HEK293 (cell line): ENCODE measurements around the gene FBXO42.

Source experiments
- CTCF ChIA-PET: fragments of 350-600 bp; formaldehyde crosslinking; extraction: SDS; loops from one replicate; lab custom pipeline; 2021; ENCODE audit warnings: antibody characterized with exemption; lab: Yijun Ruan, JAX
- POLR2A ChIA-PET: fragments of 300-600 bp; formaldehyde crosslinking; extraction: SDS; loops from one replicate; lab custom pipeline; 2020; ENCODE audit warnings: antibody characterized with exemption, inconsistent platforms; lab: Yijun Ruan, JAX
- H3K27ac ChIP-seq: fragments of 200-500 bp; sonication (Bioruptor generic); 2 replicates; pipeline ENCODE4 v1.5.1; 2014; ENCODE audit warnings: low read depth, low read length, control low read depth, inconsistent platforms; ENCODE audit errors: extremely low read depth
- H3K36me3 ChIP-seq, 2 experiments: fragments of 200-500 bp in 1 of 2; sonication (Bioruptor generic) in 1 of 2; 1 replicate in 1 of 2; 2 replicates in 1 of 2; pipeline ENCODE4 v1.5.1; 2014 to 2017; ENCODE audit warnings: inconsistent platforms in 2 of 2, low read length in 2 of 2; ENCODE audit not compliant: control insufficient read depth in 2 of 2, insufficient read depth in 1 of 2
- H3K4me1 ChIP-seq: fragments of 200-500 bp; sonication (Bioruptor generic); 2 replicates; pipeline ENCODE4 v1.5.1; 2014; ENCODE audit warnings: mild to moderate bottlenecking, low read length, inconsistent platforms; ENCODE audit not compliant: control insufficient read depth, insufficient read depth
- H3K4me3 ChIP-seq: 2 replicates; pipeline ENCODE4 v1.5.1; 2011; ENCODE audit warnings: low read depth, mild to moderate bottlenecking, control low read depth, low read length, moderate library complexity
- H3K9me3 ChIP-seq: fragments of 200-500 bp; sonication (Bioruptor generic); 2 replicates; pipeline ENCODE4 v1.5.1; 2014; ENCODE audit warnings: low read depth, low read length, inconsistent platforms; ENCODE audit not compliant: control insufficient read depth, insufficient read depth
- KLF10 ChIP-seq: fragments of 450-650 bp; IDR thresholded peaks from 2 replicates; pipeline ENCODE4 v1.5.1; 2018; ENCODE audit warnings: missing biosample characterization, mild to moderate bottlenecking, missing genetic modification characterization
- KLF16 ChIP-seq: fragments of 450-650 bp; formaldehyde crosslinking; IDR thresholded peaks from 2 replicates; pipeline ENCODE4 v1.5.1; 2017; ENCODE audit warnings: missing biosample characterization, missing genetic modification characterization
- PBX3 ChIP-seq: sonication (generic); formaldehyde crosslinking; IDR thresholded peaks from 2 replicates; pipeline ENCODE4 v1.8.1; 2022; ENCODE audit warnings: mild to moderate bottlenecking, moderate library complexity, missing genetic modification reagents
- WT1 ChIP-seq: fragments of 450-650 bp; formaldehyde crosslinking; IDR thresholded peaks from 2 replicates; pipeline ENCODE4 v1.5.1; 2016; ENCODE audit warnings: missing biosample characterization, missing genetic modification characterization
- ZBTB17 ChIP-seq: fragments of 450-650 bp; formaldehyde crosslinking; IDR thresholded peaks from 2 replicates; pipeline ENCODE4 v1.5.1; 2016; ENCODE audit warnings: missing biosample characterization, missing genetic modification characterization
- ZBTB20 ChIP-seq: fragments of 450-650 bp; formaldehyde crosslinking; IDR thresholded peaks from 2 replicates; pipeline ENCODE4 v1.5.1; 2016; ENCODE audit warnings: missing biosample characterization, missing genetic modification characterization
- ZBTB8A ChIP-seq: fragments of 450-650 bp; formaldehyde crosslinking; IDR thresholded peaks from 2 replicates; pipeline ENCODE4 v1.5.1; 2016; ENCODE audit warnings: missing biosample characterization, missing genetic modification characterization
- ZFP37 ChIP-seq: fragments of 450-650 bp; formaldehyde crosslinking; IDR thresholded peaks from 2 replicates; pipeline ENCODE4 v1.5.1; 2016; ENCODE audit warnings: missing biosample characterization, missing genetic modification characterization
- ZNF10 ChIP-seq: fragments of 450-650 bp; formaldehyde crosslinking; IDR thresholded peaks from 2 replicates; pipeline ENCODE4 v1.5.1; 2017; ENCODE audit warnings: missing biosample characterization, missing genetic modification characterization
- ZNF114 ChIP-seq: fragments of 450-650 bp; formaldehyde crosslinking; IDR thresholded peaks from 2 replicates; pipeline ENCODE4 v1.5.0; 2017; ENCODE audit warnings: missing biosample characterization, missing genetic modification characterization
- ZNF302 ChIP-seq: fragments of 450-650 bp; formaldehyde crosslinking; IDR thresholded peaks from 2 replicates; pipeline ENCODE4 v1.5.1; 2016; ENCODE audit warnings: missing biosample characterization, missing genetic modification characterization, low read depth
- ZNF335 ChIP-seq: fragments of 450-650 bp; formaldehyde crosslinking; conservative IDR thresholded peaks from 2 replicates; pipeline ENCODE4 v1.5.1; 2016; ENCODE audit warnings: missing biosample characterization, missing genetic modification characterization
- ZNF354C ChIP-seq: fragments of 450-650 bp; formaldehyde crosslinking; IDR thresholded peaks from 2 replicates; pipeline ENCODE4 v1.5.1; 2016; ENCODE audit warnings: missing biosample characterization, missing genetic modification characterization, low read depth, borderline replicate concordance
- ZNF391 ChIP-seq: fragments of 450-650 bp; formaldehyde crosslinking; IDR thresholded peaks from 2 replicates; pipeline ENCODE4 v1.5.1; 2016; ENCODE audit warnings: low read depth, missing biosample characterization, missing genetic modification characterization, borderline replicate concordance
- ZNF423 ChIP-seq: fragments of 450-650 bp; formaldehyde crosslinking; IDR thresholded peaks from 2 replicates; pipeline ENCODE4 v1.5.1; 2016; ENCODE audit warnings: missing biosample characterization, missing genetic modification characterization
- ZNF501 ChIP-seq: fragments of 450-650 bp; formaldehyde crosslinking; IDR thresholded peaks from 2 replicates; pipeline ENCODE4 v1.5.1; 2016; ENCODE audit warnings: missing biosample characterization, missing genetic modification characterization
- ZNF513 ChIP-seq: fragments of 450-650 bp; IDR thresholded peaks from 2 replicates; pipeline ENCODE4 v1.5.1; 2018; ENCODE audit warnings: missing biosample characterization, missing genetic modification characterization
- ZNF548 ChIP-seq: fragments of 450-650 bp; formaldehyde crosslinking; IDR thresholded peaks from 2 replicates; pipeline ENCODE4 v1.5.1; 2016; ENCODE audit warnings: missing biosample characterization, missing genetic modification characterization
- ZNF555 ChIP-seq: fragments of 450-650 bp; formaldehyde crosslinking; conservative IDR thresholded peaks from 2 replicates; pipeline ENCODE4 v1.5.1; 2017; ENCODE audit warnings: missing biosample characterization, mild to moderate bottlenecking, missing genetic modification characterization, inconsistent platforms
- ZNF571 ChIP-seq: fragments of 450-650 bp; formaldehyde crosslinking; IDR thresholded peaks from 2 replicates; pipeline ENCODE4 v1.5.0; 2017; ENCODE audit warnings: missing biosample characterization, missing genetic modification characterization
- ZNF585B ChIP-seq: fragments of 450-650 bp; formaldehyde crosslinking; IDR thresholded peaks from 2 replicates; pipeline ENCODE4 v1.5.1; 2016; ENCODE audit warnings: missing biosample characterization, missing genetic modification characterization
- ZNF624 ChIP-seq: fragments of 450-650 bp; formaldehyde crosslinking; IDR thresholded peaks from 2 replicates; pipeline ENCODE4 v1.5.1; 2017; ENCODE audit warnings: missing biosample characterization, missing genetic modification characterization
- ZNF639 ChIP-seq: fragments of 450-650 bp; formaldehyde crosslinking; IDR thresholded peaks from 2 replicates; pipeline ENCODE4 v1.5.1; 2016; ENCODE audit warnings: missing biosample characterization, missing genetic modification characterization
- ZNF670 ChIP-seq: fragments of 450-650 bp; formaldehyde crosslinking; IDR thresholded peaks from 2 replicates; pipeline ENCODE4 v1.5.1; 2016; ENCODE audit warnings: missing biosample characterization, missing genetic modification characterization, low read depth
- TF ChIP-seq, protein P1 (sequence below): fragments of 450-650 bp; formaldehyde crosslinking; IDR thresholded peaks from 2 replicates; pipeline ENCODE4 v1.5.1; 2016; ENCODE audit warnings: missing biosample characterization, missing genetic modification characterization
- TF ChIP-seq, protein P2 (sequence below): fragments of 450-650 bp; formaldehyde crosslinking; IDR thresholded peaks from 2 replicates; pipeline ENCODE4 v1.5.1; 2016; ENCODE audit warnings: missing biosample characterization, missing genetic modification characterization

Gene FBXO42

DNA sequence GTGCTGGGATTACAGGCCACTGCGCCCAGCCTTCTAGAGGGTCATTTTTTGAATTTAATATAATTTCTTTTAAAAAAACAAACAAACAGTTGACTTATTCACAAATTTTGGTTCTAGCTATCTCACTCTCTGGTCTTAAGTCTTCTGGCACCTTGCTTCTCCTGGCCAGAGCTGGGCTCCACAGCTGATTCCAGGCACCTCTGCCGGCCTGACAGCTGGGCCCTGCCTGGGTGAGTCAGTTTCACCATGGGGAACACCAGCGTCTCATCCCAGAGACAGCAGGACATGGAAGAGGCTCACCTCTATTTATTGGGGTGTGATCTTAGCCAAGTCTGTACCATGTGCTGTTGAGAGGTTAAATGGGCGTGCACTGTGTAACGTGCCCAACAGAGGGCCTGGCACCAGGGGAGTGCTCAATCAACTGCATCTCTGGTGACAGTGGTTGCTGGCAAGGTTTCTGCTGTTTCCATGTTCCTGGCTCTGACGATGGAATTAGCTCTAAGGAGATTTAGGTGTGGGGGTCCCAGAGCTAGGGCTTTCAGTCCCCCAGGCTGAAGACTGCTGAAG lies 116.3 kb downstream of the FBXO42 start (continued):
- TF ChIP-seq ZBTB17 (tag by site-specific recombination) (no peak), ZNF335 (tag by site-specific recombination) (no peak), ZNF639 (tag by site-specific recombination) (no peak), ZNF391 (tag by site-specific recombination) (no peak), ZNF501 (tag by site-specific recombination) (no peak), ZNF555 (tag by site-specific recombination) (no peak), KLF16 (tag by site-specific recombination) (peak; percentile 22; the same call in 1 of the 2 replicates), ZBTB8A (tag by site-specific recombination) (no peak), ZBTB20 (tag by site-specific recombination) (peak; percentile 43; the same call in 1 of the 2 replicates), ZNF624 (tag by site-specific recombination) (no peak), KLF10 (tag by site-specific recombination) (0 out of 2 replicates have a peak, but pooled peaks have one; percentile 19)

- POLR2A ChIA-PET = interaction anchor here (0.6 to 0.9 kb wide), 2 partner anchors 27 to 125 kb away, joined by 3 read pairs; no protein-coding TSS in a partner anchor
- Histone ChIP-seq H3K27ac (no peak overlapping the region), H3K4me1 (peaks cover 9% of the 10 kb centered on the region), H3K36me3 (peaks cover 0 to 23% of the 10 kb centered on the region in 2 experiments; a peak in 1 of 3 replicates), H3K4me3 (no peak overlapping the region), H3K9me3 (no peaks in the 10 kb centered on the region)
- CTCF ChIA-PET = interaction anchor here (0.7 to 1.6 kb wide), 5 partner anchors 14 to 153 kb away, joined by 3 to 5 read pairs (median 4); no protein-coding TSS in a partner anchor
- TF ChIP-seq ZNF670 (tag by site-specific recombination) = no peak
- TF ChIP-seq ZNF354C (tag by site-specific recombination) = no peak
- TF ChIP-seq ZNF10 (tag by site-specific recombination) = no peak
- TF ChIP-seq ZNF513 (tag by site-specific recombination) = no peak
- TF ChIP-seq WT1 (tag by site-specific recombination) = no peak
- TF ChIP-seq, all 188 proteins: peak for 0
Observed at GRCh38 chr1:16235347-16235746, 116.9 kb downstream of the FBXO42 start.

DNA sequence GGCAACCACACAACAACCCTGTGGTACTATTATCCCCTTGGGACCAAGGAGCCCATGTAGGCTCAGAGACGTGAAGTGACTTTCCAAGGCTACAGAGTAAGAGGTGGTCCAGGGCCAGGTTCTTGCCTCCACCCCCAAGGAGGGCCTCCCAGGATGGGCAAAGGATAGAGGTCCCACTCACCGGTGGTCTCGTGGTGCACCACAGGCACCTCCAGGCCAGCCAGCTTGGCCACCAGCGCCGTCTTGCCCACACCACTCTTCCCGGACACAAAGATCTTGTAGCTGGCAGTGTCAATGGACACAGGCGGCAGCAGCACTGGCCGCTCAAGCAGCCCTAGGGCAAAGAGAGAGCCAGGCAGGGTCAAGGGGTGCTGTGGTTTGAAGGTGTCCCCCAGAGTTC lies 118.8 kb downstream of the FBXO42 start:
- CTCF ChIA-PET = interaction anchor here (0.8 to 1.0 kb wide), 2 partner anchors 40 to 46 kb away, joined by 3 read pairs; no protein-coding TSS in a partner anchor
- Histone ChIP-seq H3K27ac (no peak overlapping the region), H3K9me3 (no peaks in the 10 kb centered on the region), H3K36me3 (peaks cover 0 to 25% of the 10 kb centered on the region in 2 experiments; a peak in 1 of 3 replicates), H3K4me1 (peaks cover 9% of the 10 kb centered on the region), H3K4me3 (no peak overlapping the region)
- POLR2A ChIA-PET = no interaction called here
- TF ChIP-seq ZNF114 (tag by site-specific recombination) = no peak
- no peak for TF ChIP-seq ZNF585B (tag by site-specific recombination)
- TF ChIP-seq ZNF571 = no peak
- no peak for TF ChIP-seq PBX3
- TF ChIP-seq, protein P1, sequence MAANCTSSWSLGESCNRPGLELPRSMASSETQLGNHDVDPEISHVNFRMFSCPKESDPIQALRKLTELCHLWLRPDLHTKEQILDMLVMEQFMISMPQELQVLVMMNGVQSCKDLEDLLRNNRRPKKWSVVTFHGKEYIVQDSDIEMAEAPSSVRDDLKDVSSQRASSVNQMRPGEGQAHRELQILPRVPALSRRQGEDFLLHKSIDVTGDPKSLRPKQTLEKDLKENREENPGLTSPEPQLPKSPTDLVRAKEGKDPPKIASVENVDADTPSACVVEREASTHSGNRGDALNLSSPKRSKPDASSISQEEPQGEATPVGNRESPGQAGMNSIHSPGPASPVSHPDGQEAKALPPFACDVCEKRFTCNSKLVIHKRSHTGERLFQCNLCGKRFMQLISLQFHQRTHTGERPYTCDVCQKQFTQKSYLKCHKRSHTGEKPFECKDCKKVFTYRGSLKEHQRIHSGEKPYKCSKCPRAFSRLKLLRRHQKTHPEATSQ = no peak
- no peak for TF ChIP-seq ZNF423 (tag by site-specific recombination)
- no peak for TF ChIP-seq ZNF548
- TF ChIP-seq ZFP37 = no peak
- TF ChIP-seq, protein P2, sequence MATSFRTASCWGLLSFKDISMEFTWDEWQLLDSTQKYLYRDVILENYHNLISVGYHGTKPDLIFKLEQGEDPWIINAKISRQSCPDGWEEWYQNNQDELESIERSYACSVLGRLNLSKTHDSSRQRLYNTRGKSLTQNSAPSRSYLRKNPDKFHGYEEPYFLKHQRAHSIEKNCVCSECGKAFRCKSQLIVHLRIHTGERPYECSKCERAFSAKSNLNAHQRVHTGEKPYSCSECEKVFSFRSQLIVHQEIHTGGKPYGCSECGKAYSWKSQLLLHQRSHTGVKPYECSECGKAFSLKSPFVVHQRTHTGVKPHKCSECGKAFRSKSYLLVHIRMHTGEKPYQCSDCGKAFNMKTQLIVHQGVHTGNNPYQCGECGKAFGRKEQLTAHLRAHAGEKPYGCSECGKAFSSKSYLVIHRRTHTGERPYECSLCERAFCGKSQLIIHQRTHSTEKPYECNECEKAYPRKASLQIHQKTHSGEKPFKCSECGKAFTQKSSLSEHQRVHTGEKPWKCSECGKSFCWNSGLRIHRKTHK (tag by site-specific recombination) = no peak
- TF ChIP-seq ZNF302 (tag by site-specific recombination) = no peak
